Activated T-helper 1 cell treated with anti-CD3 and anti-CD28 coated beads, Interleukin-2, amount 50 U/mL, for 16 hours (primary cell): ENCODE measurements around the gene AIFM3.

Source experiments
- DNase-seq, 2 donors: peaks; one replicate each; pipeline ENCODE4 v3.0.0-alpha.2; 2020; ENCODE audit warnings: low read depth in 1 of 2, low spot score in 1 of 2

Gene AIFM3

GRCh38 chr22:20974336-20974955 is 7.4 kb downstream of the AIFM3 start:
- DNase-seq = no peak

- no peak for DNase-seq
These were observed 8.7 kb downstream of the AIFM3 start for GRCh38 chr22:20975541-20976290.

GRCh38 chr22:20976291-20976877 is 9.3 kb downstream of the AIFM3 start:
- no peak for DNase-seq

- DNase-seq = no peak
These were observed 10.0 kb downstream of the AIFM3 start for GRCh38 chr22:20977019-20977418.

GRCh38 chr22:20977516-20978170 is 10.6 kb downstream of the AIFM3 start:
- DNase-seq = no peak

GRCh38 chr22:20978419-20978818 is 11.4 kb downstream of the AIFM3 start:
- DNase-seq = no peak

- peak in 1 of 2 donors; percentile 41 for DNase-seq
These were observed 12.3 kb downstream of the AIFM3 start for GRCh38 chr22:20979243-20979809.

GRCh38 chr22:20979940-20980453 is 12.9 kb downstream of the AIFM3 start:
- no peak for DNase-seq

- no peak for DNase-seq
These were observed 13.5 kb downstream of the AIFM3 start for GRCh38 chr22:20980523-20980922.

GRCh38 chr22:20980938-20981722 is 14.1 kb downstream of the AIFM3 start:
- no peak for DNase-seq

GRCh38 chr22:20981787-20982562 is 14.9 kb downstream of the AIFM3 start, which contains the start of gene LZTR1:
Gene LZTR1 (plus strand): TSS chr22:20982297. CDS start chr22:20982372, 75 bp downstream.
- peak; percentile 39 to 51 for DNase-seq

GRCh38 chr22:20982563-20982882 is 15.5 kb downstream of the AIFM3 start:
- DNase-seq = no peak

GRCh38 chr22:20983081-20983771 is 16.2 kb downstream of the AIFM3 start:
- DNase-seq = no peak

GRCh38 chr22:20985720-20986119 is 18.7 kb downstream of the AIFM3 start:
- no peak for DNase-seq

- DNase-seq = no peak
These were observed 19.3 kb downstream of the AIFM3 start for GRCh38 chr22:20986365-20986764.

- DNase-seq = no peak
These were observed 20.3 kb downstream of the AIFM3 start for GRCh38 chr22:20987375-20987774.

- no peak for DNase-seq
These were observed 21.7 kb downstream of the AIFM3 start for GRCh38 chr22:20988573-20989322.

GRCh38 chr22:20989323-20990138 is 22.5 kb downstream of the AIFM3 start:
- no peak for DNase-seq
